B cell (primary cell): ENCODE results near the gene CCDC110. TPM values are rescaled to one million over a fixed set of nuclear protein-coding genes. Genes with fewer than 3 reads are reported as not detected.

Experiments
- ATAC-seq: fragments of 200-7000 bp; cut with Tn5 transposase; one replicate; pipeline ENCODE4 v1.10.0; 2021; ENCODE audit warnings: low read depth, mild to moderate bottlenecking, moderate number of reproducible peaks, moderate library complexity
- CTCF ChIA-PET: fragments of 350-600 bp; sonication (Branson Sonifier 250); formaldehyde crosslinking; loops from one replicate; lab custom pipeline; 2021; ENCODE audit warnings: antibody characterized with exemption, inconsistent platforms; lab: Charles Lee
- POLR2A ChIA-PET: fragments of 350-600 bp; sonication (Branson Sonifier 250); formaldehyde crosslinking; loops from one replicate; lab custom pipeline; 2021; ENCODE audit warnings: antibody characterized with exemption; lab: Charles Lee
- DNase-seq: peaks from one replicate; pipeline ENCODE4 v3.0.0; 2013
- H2AFZ ChIP-seq: 2 replicates; pipeline ENCODE4 v1.6.1; 2012; ENCODE audit warnings: mild to moderate bottlenecking, low read depth, low read length; ENCODE audit not compliant: insufficient read depth, poor library complexity, severe bottlenecking
- H3K27ac ChIP-seq, 2 donors: 1 replicate in 1 of 2; 2 replicates in 1 of 2; pipeline ENCODE4 v1.5.1; 2012 to 2013; ENCODE audit warnings: low read length in 2 of 2, mild to moderate bottlenecking in 2 of 2, moderate library complexity in 1 of 2
- H3K27me3 ChIP-seq, 4 experiments: fragments of 200-600 bp in 1 of 4; sonication (generic) in 1 of 4; replicated peaks in 1 of 4; 1 replicate in 2 of 4; 2 replicates in 2 of 4; pipeline versions ENCODE4 v1.6.1 to v1.7.0; 2013 to 2016; ENCODE audit warnings: low read length in 3 of 4, mild to moderate bottlenecking in 2 of 4, mixed read lengths in 1 of 4, moderate library complexity in 1 of 4; ENCODE audit not compliant: insufficient read depth in 4 of 4, control insufficient read depth in 3 of 4; ENCODE audit errors: control extremely low read depth in 1 of 4
- H3K36me3 ChIP-seq, 2 experiments: replicated peaks in 1 of 2; 1 replicate in 1 of 2; 2 replicates in 1 of 2; pipeline versions ENCODE4 v1.6.1 to v1.7.1; 2013; ENCODE audit warnings: low read length in 1 of 2; ENCODE audit not compliant: insufficient read depth in 2 of 2, control insufficient read depth in 1 of 2; ENCODE audit errors: control extremely low read depth in 1 of 2, extremely low read depth in 1 of 2
- H3K4me1 ChIP-seq, 2 donors: fragments of 200-600 bp in 1 of 2; sonication (generic) in 1 of 2; 1 replicate in 1 of 2; 2 replicates in 1 of 2; pipeline versions ENCODE4 v1.5.1 to v1.6.1; 2013 to 2017; ENCODE audit warnings: low read length in 2 of 2; ENCODE audit not compliant: control insufficient read depth in 2 of 2, insufficient read depth in 2 of 2
- H3K4me2 ChIP-seq: replicated peaks from 2 replicates; pipeline ENCODE3; 2012; ENCODE audit warnings: mild to moderate bottlenecking, low read depth, low read length; ENCODE audit not compliant: poor library complexity, severe bottlenecking
- H3K4me3 ChIP-seq, 5 experiments: fragments of 200-600 bp in 1 of 5; sonication (generic) in 1 of 5; 1 replicate in 3 of 5; 2 replicates in 2 of 5; pipeline versions ENCODE4 v1.5.1 to v1.7.0; 2011 to 2016; ENCODE audit warnings: low read length in 4 of 5, mild to moderate bottlenecking in 4 of 5, low read depth in 2 of 5, control low read depth in 1 of 5, moderate library complexity in 1 of 5; ENCODE audit not compliant: insufficient read depth in 1 of 5; ENCODE audit errors: control extremely low read depth in 1 of 5, extremely low read depth in 1 of 5
- H3K79me2 ChIP-seq: fragments of 200-600 bp; sonication (generic); one replicate; pipeline ENCODE4 v1.6.0; 2016; ENCODE audit warnings: low read length; ENCODE audit not compliant: control insufficient read depth, insufficient read depth
- H3K9ac ChIP-seq: fragments of 200-600 bp; sonication (generic); 2 replicates; pipeline ENCODE4 v1.6.1; 2017; ENCODE audit warnings: mild to moderate bottlenecking, low read length, moderate library complexity
- H3K9me3 ChIP-seq, 3 donors: one replicate each; pipeline versions ENCODE4 v1.6.1 to v1.7.1; 2013; ENCODE audit warnings: low read length in 2 of 3; ENCODE audit not compliant: control insufficient read depth in 2 of 3, insufficient read depth in 1 of 3; ENCODE audit errors: control extremely low read depth in 1 of 3
- H4K20me1 ChIP-seq: 2 replicates; pipeline ENCODE4 v1.6.0; 2012; ENCODE audit warnings: mild to moderate bottlenecking, low read length; ENCODE audit not compliant: insufficient read depth, control insufficient read depth, poor library complexity, severe bottlenecking
- H3K27ac Mint-ChIP-seq: one replicate; pipeline ENCODE4 v1.8.0; 2021; ENCODE audit warnings: mixed read lengths
- H3K27me3 Mint-ChIP-seq: one replicate; pipeline ENCODE4 v1.8.0; 2021; ENCODE audit warnings: mixed read lengths
- H3K4me1 Mint-ChIP-seq: one replicate; pipeline ENCODE4 v1.8.0; 2021; ENCODE audit warnings: mixed read lengths
- H3K4me3 Mint-ChIP-seq: one replicate; pipeline ENCODE4 v1.8.0; 2021; ENCODE audit warnings: mixed read lengths
- H3K9me3 Mint-ChIP-seq: one replicate; pipeline ENCODE4 v1.8.0; 2022; ENCODE audit warnings: mixed read lengths; ENCODE audit not compliant: insufficient read depth
- CTCF ChIP-seq: fragments of 200-600 bp; IDR thresholded peaks from one replicate; pipeline ENCODE4 v1.8.0; 2022; ENCODE audit warnings: antibody characterized with exemption, mild to moderate bottlenecking
- EZH2 ChIP-seq: IDR thresholded peaks from 2 replicates; pipeline ENCODE4 v1.6.1; 2012; ENCODE audit warnings: borderline replicate concordance, low read depth, mild to moderate bottlenecking, moderate library complexity, low read length; ENCODE audit not compliant: insufficient read depth, poor library complexity, severe bottlenecking
- WGBS: methylation state at CpG from one replicate; pipeline ENCODE4 v1.1.5; 2013; ENCODE audit warnings: missing lambda C conversion rate; ENCODE audit not compliant: insufficient coverage; 5-methylcytosine and 5-hydroxymethylcytosine counted together
- intact Hi-C: fragments of 100-400 bp; cut with micrococcal nuclease; formaldehyde crosslinking; loops from one replicate; pipeline ENCODE4 v1.10.0; 2022
- polyA plus RNA-seq: library from polyadenylated mRNA; depleted of rRNA; stranded (reverse); fragments of >200 nt; gene quantifications from 2 replicates; pipeline ENCODE4 v1.2.3, GENCODE V29; 2012
- total RNA-seq, 2 donors: library from RNA; stranded (reverse); fragments of 120-200 nt in 1 of 2; gene quantifications; 1 replicate in 1 of 2; 2 replicates in 1 of 2; pipeline versions ENCODE4 v1.2.3 to v1.2.4, GENCODE V29; 2013 to 2022

CCDC110 gene
- total and polyA plus RNA-seq, 2 donors (not counting 1 experiment from before 2014, with no cell fraction given), result 0.04 to 2.3 TPM

- Mint-ChIP-seq H3K4me3 (no peak overlapping the region), H3K27me3 (peaks cover 24% of the 10 kb centered on the region), H3K27ac (no peak overlapping the region), H3K9me3 (no peaks in the 10 kb centered on the region), H3K4me1 (no peaks in the 10 kb centered on the region)
- no peaks in the 10 kb centered on the region for H3K9me3 ChIP-seq
- no peak overlapping the region for H2AFZ ChIP-seq
- H3K4me2 ChIP-seq, result no peak overlapping the region
- H3K4me1 ChIP-seq, result no peaks in the 10 kb centered on the region
- H3K27ac ChIP-seq, result no peak overlapping the region
- ATAC-seq, result no peak
- H3K4me3 ChIP-seq, result no peak overlapping the region
- no peaks in the 10 kb centered on the region for H3K79me2 ChIP-seq
- intact Hi-C loops, result loop anchor here (2.0 kb wide), 1 partner anchor 17 kb away; no protein-coding TSS in a partner anchor
- ChIA-PET POLR2A (no interaction called here), CTCF (no interaction called here)
- no peak for TF ChIP-seq CTCF
- no peak for TF ChIP-seq EZH2
- no peak overlapping the region for H3K9ac ChIP-seq
- WGBS, result no CpG with 5 or more reads among the region's 2 CpGs
- DNase-seq, result no peak
- no peaks in the 10 kb centered on the region for H4K20me1 ChIP-seq
- peaks cover 0 to 9% (median 1%) of the 10 kb centered on the region in 4 experiments for H3K27me3 ChIP-seq
- no peaks in the 10 kb centered on the region for H3K36me3 ChIP-seq
Observed at GRCh38 chr4:185456131-185456530, 15.4 kb downstream of the CCDC110 start.

- H3K9ac ChIP-seq, result no peak overlapping the region
- H3K4me2 ChIP-seq, result no peak overlapping the region
- no peak overlapping the region for H2AFZ ChIP-seq
- ChIA-PET CTCF (no interaction called here), POLR2A (no interaction called here)
- H3K27me3 ChIP-seq, result peaks cover 0 to 8% (median 0%) of the 10 kb centered on the region in 4 experiments
- Mint-ChIP-seq H3K9me3 (no peaks in the 10 kb centered on the region), H3K4me3 (no peak overlapping the region), H3K27me3 (peaks cover 13% of the 10 kb centered on the region), H3K4me1 (no peaks in the 10 kb centered on the region), H3K27ac (no peak overlapping the region)
- H3K27ac ChIP-seq, result no peak overlapping the region
- H3K4me3 ChIP-seq, result no peak overlapping the region
- H3K79me2 ChIP-seq, result no peaks in the 10 kb centered on the region
- TF ChIP-seq CTCF (no peak), EZH2 (no peak)
- DNase-seq (no peak), ATAC-seq (no peak)
- no peaks in the 10 kb centered on the region for H4K20me1 ChIP-seq
- no peaks in the 10 kb centered on the region for H3K4me1 ChIP-seq
- intact Hi-C loops, result no loop called here
- no peaks in the 10 kb centered on the region for H3K36me3 ChIP-seq
- no CpG with 5 or more reads among the region's 2 CpGs for WGBS
- no peaks in the 10 kb centered on the region for H3K9me3 ChIP-seq
Observed at GRCh38 chr4:185445209-185445608, 26.3 kb downstream of the CCDC110 start.
